ENCODE data around the gene DAPK1.

DAPK1 gene

DNA sequence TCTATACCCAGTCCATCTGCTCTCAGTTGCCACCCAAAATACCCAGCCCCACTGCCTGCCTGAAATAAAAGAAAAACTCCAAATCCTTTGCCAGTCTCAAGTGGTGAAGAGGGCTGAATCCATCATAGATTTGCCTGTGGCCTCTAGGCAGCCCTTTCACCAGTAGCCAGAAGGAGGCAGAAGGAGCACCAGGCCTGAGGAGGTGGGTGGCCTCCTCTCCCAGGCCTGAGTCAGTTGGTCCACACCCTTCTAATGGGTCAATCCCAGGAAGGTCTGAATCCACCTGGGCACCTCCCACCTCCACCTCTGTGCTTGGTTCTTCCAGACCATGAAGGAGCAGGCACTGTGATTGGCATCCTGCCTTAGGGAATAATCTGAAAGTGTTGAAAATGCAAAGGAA is 97.0 kb downstream of the DAPK1 start:
- no peak for DNase-seq (ENCODE audit: low read depth)

DNA sequence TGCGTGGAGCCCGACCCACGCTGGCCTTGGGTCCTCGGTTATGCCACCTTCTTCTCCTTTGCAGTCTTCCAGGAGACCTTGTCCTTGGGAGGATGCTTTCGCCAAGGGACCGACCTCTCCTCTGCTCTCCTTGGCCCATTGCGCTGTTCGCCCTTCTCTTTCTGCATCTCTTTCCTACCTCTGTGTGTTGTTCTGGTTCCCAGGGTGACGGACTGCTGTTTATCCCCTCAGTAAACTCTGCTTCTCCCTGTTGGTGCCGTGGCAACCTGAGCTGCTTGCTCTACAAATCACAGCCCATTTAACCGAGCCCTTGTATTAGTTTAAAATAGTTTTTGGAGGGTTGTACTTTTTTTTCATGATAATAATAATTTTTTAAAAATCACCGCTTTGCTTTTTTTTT is 97.9 kb downstream of the DAPK1 start:
- DNase-seq (ENCODE audit: low read depth) = no peak

DNA sequence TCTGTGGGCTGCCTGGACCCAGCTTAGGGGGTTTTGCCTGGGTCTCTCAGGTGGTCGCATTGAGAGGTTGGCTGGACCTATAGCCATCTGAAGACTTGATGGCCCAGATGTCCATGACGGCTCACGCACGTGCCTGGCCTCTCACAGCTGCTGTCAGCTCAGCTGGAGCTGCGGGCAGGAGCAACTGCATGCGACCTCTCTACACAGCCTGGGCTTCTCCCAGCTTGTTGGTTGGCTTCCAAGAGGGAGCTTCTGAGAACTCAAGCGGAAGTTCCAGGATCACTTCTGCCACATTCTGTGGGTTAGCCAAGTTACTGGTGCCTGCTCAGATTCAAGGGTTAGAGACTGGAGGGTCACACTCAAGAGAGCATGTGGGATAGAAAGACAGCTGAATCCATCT is 99.2 kb downstream of the DAPK1 start:
- DNase-seq (ENCODE audit: low read depth) = no peak

DNA sequence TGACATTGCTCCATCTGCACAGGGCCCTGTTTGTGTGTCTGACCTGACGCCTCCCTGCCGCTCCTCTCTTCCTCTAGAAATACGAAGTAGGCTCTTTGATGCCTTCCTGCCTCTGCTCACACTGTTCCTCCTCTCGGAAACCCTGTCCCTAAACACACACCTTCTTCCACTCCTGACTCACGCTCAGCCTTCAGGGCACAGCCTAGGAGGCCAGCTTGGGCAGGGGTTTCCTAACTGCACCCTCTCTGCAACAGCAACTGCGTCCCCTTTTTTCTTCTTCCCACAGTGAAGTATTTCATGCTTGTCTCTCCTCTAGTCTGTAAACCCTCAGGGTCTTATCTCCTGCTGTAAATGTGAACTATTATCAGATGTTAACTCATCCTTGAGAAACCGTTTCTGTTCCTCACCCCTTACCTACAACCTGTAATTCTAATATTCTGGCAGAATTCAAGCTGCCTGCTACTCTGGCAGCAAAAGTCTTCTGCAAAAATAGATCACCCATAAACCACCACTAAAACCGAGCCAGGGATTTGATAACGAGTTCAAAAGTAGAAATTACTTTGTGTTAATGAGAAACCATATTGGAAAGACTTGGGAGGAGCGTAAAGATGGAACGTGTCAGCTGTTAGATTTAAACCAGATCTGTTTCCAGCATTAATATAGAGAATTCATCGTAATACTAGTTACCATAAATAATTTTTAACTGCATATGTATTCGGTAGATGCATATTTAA is 100.2 kb downstream of the DAPK1 start:
- DNase-seq (ENCODE audit: low read depth) = no peak

DNA sequence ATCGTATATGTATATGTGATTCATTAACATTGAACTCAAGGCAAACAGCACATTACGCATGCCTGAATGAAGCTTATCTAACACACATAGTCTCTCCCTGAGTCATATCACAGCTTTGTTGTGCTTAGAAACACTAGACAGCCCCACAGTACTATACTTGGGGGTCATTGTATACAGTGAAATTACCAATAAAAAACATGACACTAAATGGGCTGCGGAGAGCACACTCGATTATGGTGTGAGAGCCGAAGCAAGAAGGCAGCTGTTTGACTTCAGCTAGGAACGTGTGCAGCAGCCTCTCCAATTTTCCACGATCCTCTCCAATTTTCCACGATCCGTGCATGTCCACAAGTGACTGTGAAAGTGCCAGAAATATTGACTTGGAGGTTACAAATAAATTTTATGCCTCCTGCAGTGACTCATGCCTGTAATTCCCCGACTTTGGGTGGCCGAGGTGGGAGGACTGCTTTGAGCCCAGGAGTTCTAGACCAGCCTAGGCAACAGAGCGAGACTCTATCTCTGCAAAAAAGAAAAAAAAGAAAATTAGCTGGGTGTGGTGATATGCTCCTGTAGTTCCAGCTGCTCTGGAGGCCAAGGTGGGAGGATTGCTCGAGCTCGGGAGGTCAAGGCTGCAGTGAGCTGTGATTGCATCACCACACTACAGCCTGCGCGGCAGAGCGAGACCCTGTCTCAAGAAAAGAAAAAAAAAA is 102.4 kb downstream of the DAPK1 start:
- DNase-seq (ENCODE audit: low read depth) = peak; percentile 71

DNA sequence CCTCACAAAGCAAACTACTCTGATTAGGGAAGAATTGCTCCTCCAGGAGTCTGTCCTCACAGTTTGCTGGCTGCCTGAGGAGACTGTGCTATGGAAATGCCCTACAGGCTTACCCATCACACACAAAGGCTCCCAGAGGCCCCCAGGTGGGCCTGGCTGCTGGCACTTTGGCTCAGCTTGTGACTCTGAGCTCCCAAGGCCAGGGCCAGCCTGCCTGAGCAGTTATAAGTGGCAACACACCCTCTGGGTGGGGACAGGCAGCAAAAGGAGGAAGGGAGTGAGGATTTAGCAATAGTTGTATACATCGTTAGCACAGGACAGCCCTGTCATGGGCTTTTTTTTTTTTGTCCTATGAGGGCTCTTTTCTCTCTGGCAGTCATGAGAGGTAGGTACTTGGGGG is 103.5 kb downstream of the DAPK1 start:
- DNase-seq (ENCODE audit: low read depth) = no peak

DNA sequence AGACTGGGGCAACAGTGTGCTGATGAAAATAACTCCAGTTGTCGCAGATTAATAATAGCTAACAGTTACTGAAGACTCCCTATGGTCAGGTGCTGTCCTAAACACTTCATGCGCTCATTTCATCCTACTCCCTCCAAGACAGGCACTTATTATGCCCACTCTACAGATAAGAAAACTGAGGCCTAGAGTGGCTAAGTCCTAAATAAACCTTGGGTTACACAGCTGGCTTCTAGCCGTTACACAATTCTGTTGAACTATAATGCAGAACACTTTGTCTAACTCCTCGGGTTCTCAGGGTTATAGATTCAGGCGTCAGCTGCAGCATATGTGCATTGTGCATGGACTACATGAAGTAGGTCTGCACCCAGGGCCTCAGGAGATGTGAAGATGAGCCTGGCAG is 103.9 kb downstream of the DAPK1 start:
- DNase-seq (ENCODE audit: low read depth) = no peak

DNA sequence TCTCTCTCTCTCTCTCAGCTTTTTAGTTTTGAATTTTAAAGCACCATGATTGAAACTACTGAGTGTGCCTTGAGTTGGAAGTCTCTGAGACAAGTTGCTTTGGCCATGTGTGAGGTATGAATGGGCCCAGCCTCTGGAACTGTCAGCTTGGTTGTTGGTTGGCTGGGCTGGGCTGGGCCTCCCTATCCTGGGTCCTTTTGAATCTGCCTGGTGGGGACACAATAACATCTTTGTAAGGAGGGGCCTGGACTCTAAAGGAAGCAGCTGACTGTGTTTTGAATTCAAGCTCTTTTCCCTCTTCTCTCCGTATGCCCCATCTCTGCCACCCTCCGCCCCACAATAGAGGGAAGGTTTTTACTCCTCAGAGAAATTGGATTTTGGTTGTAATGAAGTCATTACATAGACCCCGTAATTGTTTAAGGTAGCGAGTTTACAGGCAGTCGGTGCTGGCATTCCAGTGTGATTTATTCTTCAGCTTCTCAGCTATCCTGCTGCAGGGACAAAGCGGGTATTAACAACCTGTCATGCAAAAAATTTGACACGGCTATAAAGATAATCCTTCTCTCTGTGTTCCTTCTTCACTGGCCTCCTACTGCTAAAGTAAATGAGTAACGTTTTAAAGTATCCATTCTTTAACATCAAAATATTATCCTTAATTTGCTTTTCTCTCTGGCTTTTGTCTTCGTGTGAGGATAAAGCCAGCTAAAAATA is 105.4 kb downstream of the DAPK1 start:
- no peak for DNase-seq (ENCODE audit: low read depth)

DNA sequence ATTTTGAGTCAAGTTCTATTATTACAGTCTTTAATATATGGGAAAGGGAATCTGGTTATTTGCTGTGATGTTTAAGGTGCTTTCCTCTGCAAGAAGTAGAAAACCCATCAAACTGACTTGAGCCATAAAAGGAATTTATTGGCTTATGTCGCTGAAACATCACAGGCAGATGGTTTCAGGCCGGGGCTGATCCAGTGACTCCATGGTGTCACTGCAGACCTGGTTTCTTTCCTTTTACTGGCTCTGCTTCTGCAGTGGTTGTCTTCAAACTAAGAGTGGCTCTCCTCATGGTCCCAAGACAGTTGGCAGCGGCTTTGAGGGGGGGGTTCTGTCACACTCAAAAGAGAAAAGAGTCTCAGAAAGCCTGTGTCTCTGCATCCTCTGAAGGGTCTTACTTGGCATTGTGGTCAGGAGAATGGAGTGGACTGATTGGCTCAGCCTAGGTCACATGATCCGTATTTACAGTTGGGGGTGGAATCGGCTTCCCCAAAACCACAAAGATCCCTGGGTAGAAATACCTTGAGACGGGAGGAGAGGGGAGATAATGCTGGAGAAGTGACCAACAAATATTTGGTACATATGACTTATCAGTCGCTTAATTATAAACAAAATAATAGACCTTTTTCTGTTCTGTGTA is 106.3 kb downstream of the DAPK1 start:
- no peak for DNase-seq (ENCODE audit: low read depth)

DNA sequence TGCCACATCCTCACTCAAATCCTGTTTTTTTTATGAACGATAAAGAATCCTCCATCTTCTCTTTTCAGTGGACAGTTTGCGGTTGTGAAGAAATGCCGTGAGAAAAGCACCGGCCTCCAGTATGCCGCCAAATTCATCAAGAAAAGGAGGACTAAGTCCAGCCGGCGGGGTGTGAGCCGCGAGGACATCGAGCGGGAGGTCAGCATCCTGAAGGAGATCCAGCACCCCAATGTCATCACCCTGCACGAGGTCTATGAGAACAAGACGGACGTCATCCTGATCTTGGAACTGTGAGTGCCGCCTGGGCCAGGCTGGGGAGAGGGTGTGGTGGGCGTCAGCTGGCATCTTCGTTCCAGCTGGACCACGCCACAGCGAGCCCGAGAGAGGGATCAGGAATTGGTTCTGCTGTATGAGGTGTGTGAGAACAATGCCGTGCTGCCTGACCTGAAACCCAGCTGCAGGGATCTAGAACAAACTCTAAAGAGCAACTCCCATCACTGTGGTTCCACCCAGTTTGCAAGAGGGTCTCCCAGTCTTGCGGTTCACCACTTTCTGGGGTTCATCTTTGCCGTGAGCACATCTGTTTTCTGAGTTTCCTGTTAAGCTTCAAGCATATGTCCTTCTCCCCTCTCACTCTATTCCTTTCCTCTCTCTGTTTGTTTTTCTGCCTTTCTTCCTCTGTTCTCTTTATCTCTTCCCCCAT is 107.4 kb downstream of the DAPK1 start:
- no peak for DNase-seq (ENCODE audit: low read depth)

DNA sequence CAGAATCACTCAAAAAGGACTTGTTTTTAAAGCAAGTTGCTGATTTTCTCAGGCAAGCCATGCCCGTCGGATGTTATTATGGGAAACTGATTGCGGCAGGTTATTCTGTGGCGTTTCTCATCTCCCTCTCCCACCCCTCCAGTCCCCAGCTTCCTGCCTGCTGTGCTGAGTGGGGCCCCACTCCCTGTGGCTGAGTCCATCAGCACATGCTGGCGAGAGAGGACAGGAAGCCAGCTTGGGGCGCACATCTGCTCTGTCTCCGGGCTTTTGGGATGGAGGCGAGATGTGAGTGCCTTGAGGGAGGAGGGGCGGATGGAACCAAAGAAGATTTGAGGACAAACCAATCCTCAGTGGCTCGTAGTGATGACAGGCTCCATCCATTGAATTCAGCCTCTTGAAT is 108.0 kb downstream of the DAPK1 start:
- no peak for DNase-seq (ENCODE audit: low read depth)

DNA sequence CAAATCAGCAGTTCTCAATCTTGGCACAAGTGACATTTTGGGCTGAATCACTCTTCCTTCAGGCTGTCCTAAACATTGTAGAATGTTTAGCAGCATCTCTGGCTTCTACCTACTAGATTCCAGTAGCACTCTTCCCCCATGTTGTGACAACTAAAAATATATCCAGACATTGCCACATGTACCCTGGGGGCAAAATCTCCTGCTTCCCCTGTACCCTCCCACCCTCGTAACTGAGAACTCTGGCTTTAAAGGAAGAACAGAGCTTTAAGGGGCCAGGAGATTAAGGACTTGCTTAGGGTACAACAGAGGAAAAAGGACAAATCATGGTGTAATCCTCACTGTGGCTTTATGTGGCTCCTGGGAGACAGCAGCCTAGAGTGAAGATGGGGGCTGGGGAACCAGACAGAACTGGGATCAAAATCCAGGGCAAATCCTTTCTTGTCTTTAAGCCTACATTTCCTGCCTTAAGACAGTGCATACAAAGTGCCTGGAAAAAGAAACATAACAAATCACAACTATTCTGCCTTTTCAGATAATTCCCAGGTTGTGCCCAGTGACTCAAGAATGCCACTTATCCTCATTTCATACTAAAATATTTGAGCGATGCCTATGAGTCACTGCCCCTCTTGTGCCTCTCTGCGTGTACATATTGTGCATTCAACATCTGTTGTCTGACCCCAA is 109.3 kb downstream of the DAPK1 start:
- DNase-seq (ENCODE audit: low read depth) = peak; percentile 46

DNA sequence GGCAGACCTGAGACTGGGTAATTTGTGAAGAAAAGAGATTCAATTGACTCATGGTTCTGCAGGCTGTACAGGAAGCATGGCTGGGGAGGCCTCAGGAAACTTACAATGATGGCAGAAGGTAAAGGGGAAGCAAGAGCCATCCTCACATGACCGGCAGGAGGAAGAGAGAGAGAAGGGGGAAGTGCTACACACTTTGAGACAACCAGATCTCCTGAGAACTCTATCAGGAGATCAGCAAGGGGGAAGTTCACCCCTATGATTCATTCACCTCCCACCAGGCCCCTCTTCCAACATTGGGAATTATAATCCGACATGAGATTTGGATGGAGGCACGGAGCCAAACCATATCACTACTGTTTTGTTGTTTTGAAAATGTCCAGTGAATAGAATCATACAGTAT is 110.2 kb downstream of the DAPK1 start:
- no peak for DNase-seq (ENCODE audit: low read depth)

DNA sequence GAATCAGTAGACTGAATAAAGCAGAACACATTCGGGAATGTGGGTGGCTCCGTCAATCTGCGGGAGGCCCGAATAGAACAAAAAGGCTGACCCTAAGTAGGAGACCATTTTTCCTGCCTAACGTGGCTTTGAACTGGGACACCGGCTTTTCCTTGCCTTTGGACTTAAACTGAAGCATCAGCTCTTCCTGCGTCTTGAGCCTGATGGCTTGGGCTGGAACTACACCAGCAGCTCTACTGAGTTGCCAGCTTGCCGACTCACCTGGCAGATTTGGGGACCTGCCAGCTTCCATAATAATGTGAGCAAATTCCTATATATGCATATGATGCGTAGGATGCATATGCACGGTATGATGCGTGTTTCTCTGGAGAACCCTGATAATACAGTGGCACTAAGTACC is 111.3 kb downstream of the DAPK1 start:
- DNase-seq (ENCODE audit: low read depth) = no peak

DNA sequence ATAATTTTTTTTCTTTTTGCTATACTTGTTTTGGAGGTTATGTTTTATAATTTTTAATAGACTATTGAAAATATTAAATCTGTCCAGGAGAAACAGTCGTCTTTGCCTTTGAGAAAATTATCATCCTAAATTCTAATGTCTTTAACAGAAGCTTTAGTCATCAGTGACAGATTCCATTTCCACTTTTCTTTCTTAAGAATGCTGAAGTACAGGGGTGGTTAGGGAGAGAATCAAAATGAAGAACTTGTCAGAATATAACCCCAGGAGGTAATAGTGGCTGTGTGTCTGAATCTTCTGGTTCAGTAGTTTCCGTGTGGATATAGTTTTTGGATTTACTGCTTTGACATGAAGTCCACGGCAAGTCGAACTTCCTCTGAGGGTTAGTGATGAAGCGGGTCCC is 111.8 kb downstream of the DAPK1 start:
- DNase-seq (ENCODE audit: low read depth) = no peak

DNA sequence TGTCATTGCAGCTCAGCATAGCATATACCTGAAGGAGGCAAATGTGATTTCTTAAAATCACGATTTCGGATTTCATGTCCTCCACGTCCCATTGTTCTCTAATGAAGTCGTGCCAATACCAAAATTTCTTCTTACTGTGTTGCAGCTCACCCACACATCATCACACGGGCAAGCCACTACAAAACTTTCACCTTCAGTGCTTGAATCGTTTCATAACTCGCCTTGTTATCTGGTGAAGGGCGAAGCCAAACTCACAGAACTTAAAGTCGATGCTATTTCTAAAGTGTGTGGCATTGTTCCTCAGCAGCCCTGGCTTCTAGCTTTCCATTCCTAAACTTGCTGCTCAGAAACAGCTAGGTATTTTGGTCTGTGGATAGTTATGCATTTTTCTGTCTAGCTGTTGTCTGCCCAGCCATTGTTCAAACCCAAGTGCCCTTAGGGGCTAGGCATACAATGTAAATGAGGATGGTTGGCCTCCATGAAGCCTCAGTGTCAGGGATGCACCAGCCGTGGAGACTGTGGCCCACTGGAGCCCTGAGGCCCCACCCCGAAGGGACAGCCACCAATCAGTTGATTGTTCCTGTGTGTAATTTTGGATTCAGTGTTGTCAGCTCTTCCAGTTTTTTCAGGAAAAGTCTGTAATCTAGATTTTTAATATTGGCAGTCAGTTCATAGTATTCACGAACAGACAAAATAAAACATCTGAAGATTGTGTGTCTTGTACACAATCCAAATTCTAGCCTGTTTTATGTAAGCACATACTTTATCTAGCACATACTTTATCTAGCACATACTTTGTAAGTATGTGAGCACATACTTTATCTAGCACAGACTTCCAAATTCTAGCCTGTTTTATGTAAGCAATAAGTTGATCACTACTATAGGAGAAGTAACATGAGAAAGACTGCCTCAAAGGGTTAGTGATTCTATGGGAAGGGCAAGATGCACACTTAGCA is 112.8 kb downstream of the DAPK1 start:
- DNase-seq (ENCODE audit: low read depth) = no peak

DNA sequence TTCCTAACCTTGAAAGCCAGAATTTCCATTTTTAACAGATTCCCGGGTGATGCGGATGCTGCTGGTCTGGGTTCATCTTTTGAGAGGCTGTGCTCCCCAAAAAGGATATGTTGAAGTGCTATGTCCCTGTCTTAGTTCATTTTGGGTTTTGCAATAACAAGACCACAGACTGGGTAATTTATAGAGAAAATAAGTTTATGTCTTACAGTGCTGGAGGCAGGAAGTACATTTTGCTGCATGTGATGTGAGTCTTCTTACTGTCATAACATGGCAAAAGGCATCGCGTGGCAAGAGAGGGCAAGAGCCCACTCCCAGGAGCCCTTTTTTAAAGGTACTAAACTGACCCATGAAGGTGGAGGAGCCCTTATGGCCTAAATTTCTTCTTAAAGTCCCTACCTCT is 114.1 kb downstream of the DAPK1 start:
- DNase-seq (ENCODE audit: low read depth) = no peak

DNA sequence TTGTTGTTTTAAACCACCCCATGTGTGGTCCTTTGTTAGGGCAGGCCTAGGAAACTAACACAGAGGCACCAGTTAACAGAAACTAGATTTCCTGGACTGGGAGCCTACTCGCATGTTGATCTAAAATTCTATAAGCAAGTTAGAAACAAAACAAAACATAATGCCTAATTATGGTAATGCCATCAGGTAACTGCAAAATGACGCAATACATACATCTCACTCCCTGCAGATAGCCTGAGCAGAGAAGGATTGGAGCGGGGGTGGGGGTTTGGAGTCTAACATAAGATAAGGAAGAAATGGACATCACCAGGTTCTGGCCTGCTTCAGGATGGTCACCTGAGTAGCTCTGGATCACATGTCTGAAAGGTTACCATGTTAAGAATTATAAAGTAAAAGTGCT is 114.9 kb downstream of the DAPK1 start:
- DNase-seq (ENCODE audit: low read depth) = no peak

DNA sequence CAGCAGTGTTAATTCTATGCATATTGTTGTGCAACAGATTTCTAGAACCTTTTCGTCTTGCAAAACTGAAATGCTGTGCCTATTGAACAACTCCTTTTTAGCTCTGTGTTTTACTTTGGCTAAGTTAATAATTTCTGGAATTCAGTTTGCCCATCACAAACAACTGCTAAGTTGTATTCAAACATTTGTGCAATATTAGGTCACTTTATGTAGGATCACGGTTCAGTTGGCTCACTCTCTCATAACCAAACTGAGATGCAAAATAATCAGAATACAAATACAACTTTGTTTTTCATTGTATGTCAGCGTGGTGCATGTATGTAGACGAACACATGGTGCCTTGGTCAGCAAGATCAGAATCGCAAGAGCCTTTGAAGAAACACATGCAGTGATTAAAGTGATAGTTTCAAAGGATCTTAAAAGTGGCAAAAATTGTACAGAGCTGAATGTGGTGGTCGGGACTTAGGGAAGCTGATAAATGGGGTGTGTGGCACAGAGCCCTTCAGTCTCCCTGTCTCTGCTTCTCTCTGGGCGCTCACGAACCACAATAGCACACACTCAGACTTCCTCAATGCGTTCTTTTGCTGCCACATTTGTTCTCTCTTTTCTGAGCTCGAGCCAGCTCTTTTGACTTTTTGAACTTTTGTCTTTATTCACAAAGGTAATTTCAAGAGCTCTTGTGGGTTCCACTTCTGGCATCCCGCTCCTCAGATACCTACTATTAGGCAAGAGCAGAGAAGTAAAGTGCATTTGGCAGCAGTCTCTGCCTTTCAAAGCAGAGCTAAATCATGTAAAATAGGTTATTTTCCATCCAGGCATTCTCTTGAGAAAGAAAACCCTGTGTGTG is 115.8 kb downstream of the DAPK1 start:
- no peak for DNase-seq (ENCODE audit: low read depth)

Measured in ELR (cell line).